T-cell (primary cell): ENCODE results near the gene DCLK3. TPM values are rescaled to one million over a fixed set of nuclear protein-coding genes. Genes with fewer than 3 reads are reported as not detected.

ENCODE experiments used
- ATAC-seq, 4 experiments: fragments of 200-7000 bp in 3 of 4; fragments of 150-1000 bp in 1 of 4; cut with Tn5 transposase; replicated peaks in 1 of 4; 1 replicate in 3 of 4; 2 replicates in 1 of 4; pipeline ENCODE4 v1.10.0; 2021; ENCODE audit warnings: moderate library complexity in 3 of 4, mild to moderate bottlenecking in 2 of 4, moderate number of reproducible peaks in 1 of 4
- CTCF ChIA-PET, 2 donors: fragments of 300-600 bp; sonication (Branson Sonifier 250); formaldehyde crosslinking; loops; one replicate each; lab custom pipeline; 2022; ENCODE audit warnings: antibody characterized with exemption in 2 of 2; lab: Charles Lee
- POLR2A ChIA-PET, 2 donors: fragments of 300-600 bp; sonication (Branson Sonifier 250); formaldehyde crosslinking; loops; one replicate each; lab custom pipeline; 2022; ENCODE audit warnings: antibody characterized with exemption in 2 of 2; lab: Charles Lee
- DNase-seq, 35 experiments: peaks; one replicate each; pipeline versions ENCODE4 v3.0.0 to v3.0.0-alpha.2; 2013 to 2023
- H3K27ac ChIP-seq: one replicate; pipeline ENCODE4 v1.5.1; 2013; ENCODE audit warnings: low read length
- H3K27me3 ChIP-seq, 2 experiments: replicated peaks in 1 of 2; 1 replicate in 1 of 2; 2 replicates in 1 of 2; pipeline versions ENCODE4 v1.6.1 to v1.7.0; 2013; ENCODE audit warnings: low read length in 1 of 2, mixed read lengths in 1 of 2; ENCODE audit not compliant: control insufficient read depth in 2 of 2, insufficient read depth in 2 of 2; ENCODE audit errors: extremely low read depth in 1 of 2
- H3K36me3 ChIP-seq, 2 donors: 1 replicate in 1 of 2; 2 replicates in 1 of 2; pipeline versions ENCODE4 v1.6.1 to v1.7.0; 2013; ENCODE audit warnings: low read length in 1 of 2; ENCODE audit not compliant: control insufficient read depth in 2 of 2, insufficient read depth in 1 of 2; ENCODE audit errors: extremely low read depth in 1 of 2
- H3K4me1 ChIP-seq, 2 experiments: 1 replicate in 1 of 2; 2 replicates in 1 of 2; pipeline versions ENCODE4 v1.6.1 to v1.7.0; 2013; ENCODE audit warnings: low read length in 2 of 2, mixed read lengths in 1 of 2; ENCODE audit not compliant: insufficient read depth in 2 of 2, control insufficient read depth in 1 of 2; ENCODE audit errors: extremely low read depth in 1 of 2
- H3K4me3 ChIP-seq, 2 donors: 1 replicate in 1 of 2; 2 replicates in 1 of 2; pipeline versions ENCODE4 v1.5.1 to v1.7.0; 2013; ENCODE audit warnings: mild to moderate bottlenecking in 2 of 2, low read length in 1 of 2, moderate library complexity in 1 of 2; ENCODE audit not compliant: control insufficient read depth in 1 of 2; ENCODE audit errors: extremely low read depth in 1 of 2
- H3K9me3 ChIP-seq: 2 replicates; pipeline ENCODE4 v1.7.0; 2013
- H3K27ac Mint-ChIP-seq, 2 donors: one replicate each; pipeline ENCODE4 v1.8.0; 2020 to 2021; ENCODE audit warnings: mild to moderate bottlenecking in 2 of 2, mixed read lengths in 2 of 2
- H3K27me3 Mint-ChIP-seq, 2 donors: one replicate each; pipeline ENCODE4 v1.8.0; 2021 to 2022; ENCODE audit warnings: mixed read lengths in 2 of 2
- H3K36me3 Mint-ChIP-seq: one replicate; pipeline ENCODE4 v1.8.0; 2021; ENCODE audit warnings: mixed read lengths
- H3K4me1 Mint-ChIP-seq, 3 donors: one replicate each; pipeline ENCODE4 v1.8.0; 2020 to 2022; ENCODE audit warnings: mixed read lengths in 3 of 3, mild to moderate bottlenecking in 1 of 3
- H3K4me3 Mint-ChIP-seq, 3 donors: one replicate each; pipeline ENCODE4 v1.8.0; 2020 to 2022; ENCODE audit warnings: mild to moderate bottlenecking in 3 of 3, mixed read lengths in 3 of 3, moderate library complexity in 3 of 3
- H3K9me3 Mint-ChIP-seq, 3 donors: one replicate each; pipeline ENCODE4 v1.8.0; 2020 to 2022; ENCODE audit warnings: mixed read lengths in 3 of 3
- WGBS: methylation state at CpG from one replicate; pipeline ENCODE4 v1.1.5; 2013; ENCODE audit warnings: missing lambda C conversion rate; ENCODE audit not compliant: insufficient coverage; 5-methylcytosine and 5-hydroxymethylcytosine counted together
- total RNA-seq, 35 experiments: library from RNA in 6 of 35; stranded (reverse) in 6 of 35; fragments of 120-200 nt in 1 of 35; gene quantifications; one replicate each; pipeline versions ENCODE4 v1.2.1 to v1.2.4 and lab custom pipeline; 2013 to 2026

The DCLK3 gene, protein sequence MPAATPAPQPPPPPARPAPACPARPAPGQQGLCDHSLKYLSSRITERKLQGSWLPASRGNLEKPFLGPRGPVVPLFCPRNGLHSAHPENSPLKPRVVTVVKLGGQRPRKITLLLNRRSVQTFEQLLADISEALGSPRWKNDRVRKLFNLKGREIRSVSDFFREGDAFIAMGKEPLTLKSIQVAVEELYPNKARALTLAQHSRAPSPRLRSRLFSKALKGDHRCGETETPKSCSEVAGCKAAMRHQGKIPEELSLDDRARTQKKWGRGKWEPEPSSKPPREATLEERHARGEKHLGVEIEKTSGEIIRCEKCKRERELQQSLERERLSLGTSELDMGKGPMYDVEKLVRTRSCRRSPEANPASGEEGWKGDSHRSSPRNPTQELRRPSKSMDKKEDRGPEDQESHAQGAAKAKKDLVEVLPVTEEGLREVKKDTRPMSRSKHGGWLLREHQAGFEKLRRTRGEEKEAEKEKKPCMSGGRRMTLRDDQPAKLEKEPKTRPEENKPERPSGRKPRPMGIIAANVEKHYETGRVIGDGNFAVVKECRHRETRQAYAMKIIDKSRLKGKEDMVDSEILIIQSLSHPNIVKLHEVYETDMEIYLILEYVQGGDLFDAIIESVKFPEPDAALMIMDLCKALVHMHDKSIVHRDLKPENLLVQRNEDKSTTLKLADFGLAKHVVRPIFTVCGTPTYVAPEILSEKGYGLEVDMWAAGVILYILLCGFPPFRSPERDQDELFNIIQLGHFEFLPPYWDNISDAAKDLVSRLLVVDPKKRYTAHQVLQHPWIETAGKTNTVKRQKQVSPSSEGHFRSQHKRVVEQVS
- not detected for total RNA-seq
- total RNA-seq (2013) = 0.02 TPM
- 0 to 0.17 (median 0) reads per million in 29 experiments for total RNA-seq (lab: John Stamatoyannopoulos, UW)

DNA sequence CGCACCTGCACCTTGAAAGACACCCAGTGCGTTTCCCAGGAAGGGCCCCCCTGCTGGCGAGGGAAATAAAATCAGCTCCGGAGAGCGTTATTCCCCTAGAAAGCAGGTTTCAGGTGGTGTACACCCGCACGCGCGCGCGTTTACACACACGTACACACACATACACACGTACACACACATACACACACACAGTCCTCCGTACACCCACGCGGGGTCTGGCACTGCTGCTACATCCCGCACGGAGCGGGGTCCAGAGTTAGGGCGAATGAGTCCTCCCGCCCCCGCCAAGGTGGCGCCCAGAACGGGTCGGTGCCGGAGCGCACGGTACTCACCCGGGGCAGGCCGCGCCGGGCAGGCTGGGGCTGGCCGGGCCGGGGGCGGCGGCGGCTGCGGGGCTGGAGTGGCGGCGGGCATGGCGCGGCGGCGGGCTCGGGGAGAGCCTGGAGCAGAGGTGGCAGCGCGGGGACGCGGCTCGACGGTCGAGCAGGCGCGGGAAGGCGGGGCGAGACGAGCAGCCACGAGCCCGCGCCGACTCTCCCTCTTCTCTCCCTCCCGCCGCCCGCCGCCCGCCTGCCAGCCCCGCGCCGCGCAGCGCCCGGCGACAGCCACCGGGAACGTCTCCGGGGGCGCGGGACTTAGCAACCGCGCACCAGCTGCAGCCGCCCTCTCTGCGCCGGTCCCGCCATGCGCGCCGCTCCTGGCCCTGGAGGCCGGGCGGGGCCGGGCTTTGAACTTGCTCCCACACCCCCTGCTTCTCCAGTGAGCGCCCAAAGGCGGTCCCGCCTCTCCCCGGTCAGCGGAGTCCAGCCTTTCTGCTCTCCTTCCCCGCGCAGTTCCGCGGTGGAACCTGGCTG, at the start of gene DCLK3:
DCLK3 (minus strand) TSS at position 704 of the 854 bp plus-strand sequence; CDS start at position 414, 290 bp downstream.
- Mint-ChIP-seq H3K27me3 (peaks cover 69 to 77% of the 10 kb centered on the region in 2 donors), H3K36me3 (no peaks in the 10 kb centered on the region), H3K4me1 (peaks cover 0 to 9% (median 4%) of the 10 kb centered on the region in 3 donors), H3K27ac (no peak within 1 kb of the TSS), H3K9me3 (no peaks in the 10 kb centered on the region), H3K4me3 (peak within 1 kb of the TSS in 2 of 3 donors; percentile 10 to 74)
- no peak for DNase-seq
- peak in 1 of 4 experiments; percentile 6 for ATAC-seq
- Histone ChIP-seq H3K27me3 (peaks cover 9 to 32% of the 10 kb centered on the region in 2 experiments), H3K4me1 (peaks cover 0 to 2% of the 10 kb centered on the region in 2 experiments), H3K36me3 (no peaks in the 10 kb centered on the region), H3K4me3 (peak within 1 kb of the TSS in 1 of 2 donors; percentile 42), H3K27ac (no peak within 1 kb of the TSS), H3K9me3 (no peaks in the 10 kb centered on the region)
- ChIA-PET CTCF (interaction anchor here in 1 of 2 donors (0.6 kb wide), 1 partner anchor 441 kb away, joined by 3 read pairs; no protein-coding TSS in a partner anchor), POLR2A (no interaction called here)
- 5% methylated on average over 96 of the region's 99 CpGs for WGBS

DNA sequence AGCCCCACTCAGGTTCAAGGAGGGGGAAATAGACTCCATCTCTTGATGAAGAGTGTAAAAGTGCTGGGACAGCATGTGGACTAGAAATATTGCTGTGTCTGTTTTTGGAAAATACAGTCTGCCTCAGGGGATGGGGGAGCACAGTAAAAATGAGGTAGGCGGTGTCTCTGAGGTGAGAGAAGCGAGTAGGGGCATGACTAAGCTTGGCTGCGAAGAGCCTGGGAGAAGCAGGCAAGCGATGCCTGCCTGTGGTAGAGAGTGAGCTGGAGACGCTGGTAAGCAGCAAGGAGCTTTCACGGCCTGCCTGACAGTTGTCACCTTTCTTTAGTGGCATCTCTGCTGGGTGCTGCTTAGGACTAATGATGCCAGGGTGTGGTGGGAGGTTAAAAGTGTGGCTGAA, 49.0 kb upstream of the DCLK3 start:
- 71% methylated on average over 4 of the region's 6 CpGs for WGBS
- ATAC-seq (no peak), DNase-seq (no peak)
- Histone ChIP-seq H3K9me3 (no peaks in the 10 kb centered on the region), H3K27me3 (no peaks in the 10 kb centered on the region), H3K27ac (no peak overlapping the region), H3K4me1 (no peaks in the 10 kb centered on the region), H3K36me3 (no peaks in the 10 kb centered on the region), H3K4me3 (no peak overlapping the region)
- ChIA-PET POLR2A (no interaction called here), CTCF (interaction anchor here in 1 of 2 donors (0.7 kb wide), 1 partner anchor 18 kb away, joined by 6 read pairs; no protein-coding TSS in a partner anchor)
- Mint-ChIP-seq H3K4me3 (no peak overlapping the region), H3K36me3 (no peaks in the 10 kb centered on the region), H3K27me3 (peaks cover 2 to 4% of the 10 kb centered on the region in 2 donors), H3K27ac (no peak overlapping the region), H3K9me3 (no peaks in the 10 kb centered on the region), H3K4me1 (no peaks in the 10 kb centered on the region)

DNA sequence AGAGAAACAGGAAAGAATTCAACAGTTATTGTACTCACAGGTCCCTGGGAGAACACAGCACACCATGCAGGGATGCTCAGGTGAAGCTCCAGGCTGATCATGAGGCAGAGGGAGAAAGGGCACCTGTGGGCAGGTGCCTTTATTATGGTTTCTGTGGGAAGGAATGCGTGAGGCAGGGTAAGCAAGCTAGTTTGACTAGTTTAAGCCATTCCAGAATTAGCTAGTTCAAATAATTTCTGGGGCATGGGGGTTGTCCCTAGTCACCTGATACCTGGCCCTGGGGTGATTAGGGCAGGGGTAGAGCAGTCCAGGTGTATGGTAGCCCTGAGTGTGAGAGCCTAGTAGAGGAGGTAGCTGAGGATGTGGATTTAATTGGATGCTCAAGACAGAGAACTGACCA, 47.9 kb upstream of the DCLK3 start:
- Histone ChIP-seq H3K36me3 (no peaks in the 10 kb centered on the region), H3K27me3 (no peaks in the 10 kb centered on the region), H3K27ac (no peak overlapping the region), H3K9me3 (no peaks in the 10 kb centered on the region), H3K4me1 (no peaks in the 10 kb centered on the region), H3K4me3 (no peak overlapping the region)
- H3K36me3 Mint-ChIP-seq = no peaks in the 10 kb centered on the region
- H3K27me3 Mint-ChIP-seq = peaks cover 2 to 5% of the 10 kb centered on the region in 2 donors
- POLR2A ChIA-PET = no interaction called here
- no peak overlapping the region for H3K4me3 Mint-ChIP-seq
- H3K27ac Mint-ChIP-seq = no peak overlapping the region
- DNase-seq (no peak), ATAC-seq (no peak)
- no peaks in the 10 kb centered on the region for H3K4me1 Mint-ChIP-seq
- CTCF ChIA-PET = interaction anchor here in 1 of 2 donors (0.9 kb wide), 1 partner anchor 14 kb away, joined by 3 read pairs; no protein-coding TSS in a partner anchor
- no peaks in the 10 kb centered on the region for H3K9me3 Mint-ChIP-seq
- 82% methylated on average over 1 of the region's 1 CpG for WGBS

DNA sequence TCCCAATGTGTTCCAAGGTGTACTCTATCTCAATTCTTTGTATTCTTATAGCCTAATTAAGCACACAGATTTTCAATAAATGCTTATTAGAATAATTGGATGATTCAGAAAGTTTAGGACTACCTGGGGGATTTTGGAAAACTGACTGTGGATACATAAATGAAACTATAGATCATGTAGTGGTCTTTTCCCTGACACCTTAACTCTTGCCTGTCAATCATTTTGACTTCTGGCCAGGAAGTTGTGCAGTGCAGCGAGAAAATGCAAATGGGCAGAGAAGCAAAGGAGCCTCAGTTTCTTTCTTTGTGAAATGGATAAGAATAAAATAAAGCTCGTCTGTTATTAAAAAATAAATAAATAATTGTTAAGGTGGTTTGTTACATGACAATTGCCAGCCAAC, 47.4 kb upstream of the DCLK3 start:
- H3K9me3 Mint-ChIP-seq = peaks cover 0 to 1% (median 0%) of the 10 kb centered on the region in 3 donors
- Histone ChIP-seq H3K4me1 (no peaks in the 10 kb centered on the region), H3K36me3 (no peaks in the 10 kb centered on the region), H3K27ac (no peak overlapping the region), H3K9me3 (no peaks in the 10 kb centered on the region), H3K27me3 (no peaks in the 10 kb centered on the region), H3K4me3 (no peak overlapping the region)
- no peak overlapping the region for H3K27ac Mint-ChIP-seq
- ATAC-seq (no peak), DNase-seq (no peak)
- H3K27me3 Mint-ChIP-seq = peaks cover 6 to 9% of the 10 kb centered on the region in 2 donors
- H3K36me3 Mint-ChIP-seq = no peaks in the 10 kb centered on the region
- POLR2A ChIA-PET = no interaction called here
- no peak overlapping the region for H3K4me3 Mint-ChIP-seq
- CTCF ChIA-PET = interaction anchor here in 1 of 2 donors (0.9 kb wide), 1 partner anchor 14 kb away, joined by 3 read pairs; no protein-coding TSS in a partner anchor
- H3K4me1 Mint-ChIP-seq = no peaks in the 10 kb centered on the region
- no CpG with 5 or more reads among the region's 2 CpGs for WGBS

DNA sequence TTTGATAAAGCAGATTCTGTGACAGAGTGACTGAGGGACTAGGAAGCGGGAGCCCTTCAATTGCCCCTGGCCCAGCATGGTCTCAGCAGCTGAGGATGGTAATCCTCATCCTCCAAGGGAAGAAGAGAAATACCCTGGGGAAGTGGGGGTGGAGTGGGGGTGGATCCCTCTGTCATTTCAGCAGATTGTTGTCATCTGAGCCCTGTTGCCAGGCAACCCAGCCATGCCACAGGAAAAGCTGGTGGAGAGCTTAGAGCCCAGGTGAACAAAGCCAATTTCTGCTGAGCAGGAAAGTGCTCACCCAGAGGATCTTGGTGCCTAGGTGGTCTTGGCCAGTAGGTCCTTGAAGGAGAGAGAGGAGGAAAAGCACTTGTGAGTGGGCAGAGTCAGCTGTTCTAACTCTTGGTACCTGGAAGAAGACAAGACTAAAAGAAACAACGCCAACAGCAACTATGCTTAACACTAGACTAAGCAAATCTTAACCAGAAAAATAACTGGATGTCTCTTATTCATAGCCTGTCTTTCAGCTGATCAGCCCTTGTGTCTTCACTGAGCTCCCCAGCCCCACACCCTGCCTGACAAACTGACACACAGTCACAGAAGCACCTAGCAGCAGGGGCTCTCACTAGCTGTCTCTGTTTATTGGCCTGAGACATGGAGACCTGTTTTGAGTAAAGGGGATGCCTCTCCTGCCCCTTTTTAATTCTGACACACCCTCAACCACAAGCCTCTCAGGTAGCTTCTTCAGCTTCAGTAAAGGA, 40.1 kb upstream of the DCLK3 start:
- H3K27ac ChIP-seq = no peak overlapping the region
- ATAC-seq = no peak
- DNase-seq = no peak
- POLR2A ChIA-PET = no interaction called here
- peaks cover 2% of the 10 kb centered on the region for H3K9me3 ChIP-seq
- Mint-ChIP-seq H3K27ac (no peak overlapping the region), H3K9me3 (peaks cover 0 to 12% (median 9%) of the 10 kb centered on the region in 3 donors), H3K36me3 (peaks cover 7% of the 10 kb centered on the region), H3K27me3 (peaks cover 20 to 24% of the 10 kb centered on the region in 2 donors), H3K4me3 (no peak overlapping the region), H3K4me1 (no peaks in the 10 kb centered on the region)
- peaks cover 0 to 12% of the 10 kb centered on the region in 2 experiments for H3K27me3 ChIP-seq
- H3K4me1 ChIP-seq = no peaks in the 10 kb centered on the region
- H3K4me3 ChIP-seq = no peak overlapping the region
- CTCF ChIA-PET = no interaction called here
- no peaks in the 10 kb centered on the region for H3K36me3 ChIP-seq
- 100% methylated on average over 2 of the region's 2 CpGs for WGBS
